HS-27A (cell line): ENCODE results near the gene C1orf159.
"Not testable (repeated sequence)": the region's sequence is repeated elsewhere in the genome, so short reads cannot be mapped to it uniquely, and the experiment has no call there.

Source experiments
- DNase-seq: peaks from one replicate; pipeline ENCODE4 v3.0.0-alpha.2; 2012; ENCODE audit warnings: low read depth, missing footprints

C1orf159 gene

GRCh38 chr1:1149416-1149815 lies 33.5 kb upstream of the C1orf159 start:
- DNase-seq, result no peak

GRCh38 chr1:1148569-1148968 lies 32.7 kb upstream of the C1orf159 start:
- no peak for DNase-seq

DNA sequence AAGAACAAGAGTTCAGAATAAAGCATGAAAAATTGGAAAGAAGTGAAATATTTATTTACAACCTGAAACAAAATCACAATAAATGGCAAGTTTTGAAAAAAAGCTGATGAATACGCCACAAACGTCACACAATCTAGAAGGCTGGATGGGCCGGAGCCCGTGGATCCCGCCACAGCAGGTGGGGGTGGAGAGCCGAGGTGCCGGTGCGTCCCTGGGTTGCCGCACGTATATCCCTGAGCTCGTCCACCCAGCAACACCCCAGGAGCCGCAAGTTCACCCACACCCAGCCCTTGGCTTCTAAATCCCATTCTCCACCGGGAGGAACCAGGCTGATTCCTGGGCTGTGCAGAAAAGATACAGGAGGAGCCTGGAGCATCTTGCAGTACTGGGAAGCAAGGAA lies 32.2 kb upstream of the C1orf159 start:
- no peak for DNase-seq

- no peak for DNase-seq
Measured at GRCh38 chr1:1146596-1146995, 30.7 kb upstream of the C1orf159 start.

DNA sequence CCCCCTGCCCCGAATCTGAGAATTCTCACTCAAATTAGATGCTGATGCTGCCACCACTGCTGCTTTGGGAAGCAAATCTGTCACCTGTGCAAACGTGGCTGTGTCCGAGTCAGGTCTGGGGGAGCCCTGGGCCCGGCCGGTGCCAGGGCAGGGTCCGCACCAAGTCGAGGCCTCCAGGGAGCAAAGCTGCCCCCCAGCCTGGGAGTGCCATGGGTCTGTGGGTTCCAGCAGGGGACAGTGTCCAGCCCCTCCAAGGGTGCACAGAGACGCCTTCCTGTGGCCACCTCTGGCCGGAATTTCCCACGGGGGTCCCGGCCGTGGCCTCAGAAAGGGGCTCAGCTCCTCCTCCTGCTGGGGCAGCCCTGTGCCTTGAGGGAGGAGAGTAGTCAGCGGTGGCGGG lies 30.1 kb upstream of the C1orf159 start:
- DNase-seq, result no peak

- no peak for DNase-seq
Measured at GRCh38 chr1:1145547-1145914, 29.6 kb upstream of the C1orf159 start.

DNA sequence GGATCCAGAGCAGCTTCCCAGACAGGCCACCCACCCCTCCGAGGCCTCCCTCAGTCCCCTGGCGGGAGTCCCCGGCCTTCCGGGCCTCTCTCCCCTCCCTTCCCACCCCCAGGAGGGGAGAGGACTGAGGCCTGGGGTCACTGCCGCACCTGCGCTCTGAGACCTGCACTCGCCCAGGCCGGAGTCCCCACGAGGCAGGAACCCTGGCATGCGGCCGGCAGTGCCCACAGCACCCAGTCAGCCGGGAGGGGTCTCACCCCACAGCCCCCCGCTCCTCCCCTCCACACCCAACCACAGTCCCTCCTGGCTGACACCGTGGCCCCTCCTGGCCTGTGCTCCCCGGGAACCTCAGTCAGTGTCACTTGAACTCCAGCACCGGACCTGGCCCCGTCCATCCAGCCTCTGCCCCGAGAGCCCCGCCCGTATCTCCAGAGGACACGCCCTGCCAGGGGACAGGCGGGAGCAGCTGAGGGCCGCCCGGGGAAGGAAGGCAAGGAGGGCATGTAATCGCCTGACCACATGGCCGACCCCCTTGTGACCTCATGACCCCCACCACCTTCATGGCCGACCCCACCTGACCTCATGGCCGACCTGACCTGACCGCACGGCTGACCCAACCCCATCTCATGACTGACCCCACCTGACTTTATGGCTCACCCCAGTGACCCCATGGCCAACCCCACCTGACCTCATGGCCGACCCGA lies 29.1 kb upstream of the C1orf159 start:
- DNase-seq, result no peak

- DNase-seq, result no peak
Measured at GRCh38 chr1:1144122-1144842, 28.4 kb upstream of the C1orf159 start.

DNA sequence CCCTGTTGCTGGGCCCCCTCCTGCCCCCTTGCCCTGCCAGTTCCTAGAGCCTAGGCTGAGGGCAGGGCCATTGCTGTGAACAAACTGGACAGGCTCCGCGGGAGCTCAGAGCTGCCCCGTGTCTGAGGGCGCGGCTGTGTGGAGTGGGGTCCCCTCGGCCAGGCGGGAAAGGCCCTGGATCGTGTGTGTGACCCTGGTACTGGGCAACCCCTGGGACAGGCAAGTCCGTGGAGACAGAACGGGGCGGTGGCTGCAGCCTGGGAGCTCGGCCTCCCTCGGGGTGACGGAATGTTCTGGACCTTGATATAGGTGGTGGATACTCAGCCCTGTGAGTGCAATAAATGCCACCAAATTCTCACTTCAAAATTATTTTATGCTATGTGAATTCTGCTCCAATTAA lies 27.7 kb upstream of the C1orf159 start:
- DNase-seq, result no peak

DNA sequence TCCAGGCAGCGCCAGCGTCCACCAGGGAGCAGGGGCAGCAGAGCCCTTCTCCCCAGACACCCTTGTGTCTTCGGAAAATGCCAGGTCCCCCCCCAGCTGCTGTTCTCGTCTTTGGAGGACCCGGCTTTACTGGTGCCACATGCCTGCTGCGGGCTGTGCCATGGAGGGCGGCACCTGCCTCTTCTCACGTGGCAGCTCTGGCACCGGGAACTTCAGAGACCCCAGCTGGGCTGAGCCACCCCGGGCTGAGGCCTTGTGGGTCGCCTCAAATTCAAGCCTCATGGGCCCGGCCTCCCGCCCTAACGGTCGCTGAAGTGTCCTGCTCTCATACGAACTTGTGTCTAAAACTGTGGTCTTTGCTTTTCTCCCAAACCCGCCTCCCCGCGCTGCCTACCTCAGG lies 27.0 kb upstream of the C1orf159 start:
- DNase-seq, result no peak

- not testable (repeated sequence) for DNase-seq
Measured at GRCh38 chr1:1142352-1142751, 26.5 kb upstream of the C1orf159 start.

- no peak for DNase-seq
Measured at GRCh38 chr1:1141911-1142250, 26.0 kb upstream of the C1orf159 start.

- no peak for DNase-seq
Measured at GRCh38 chr1:1141244-1141910, 25.5 kb upstream of the C1orf159 start.

DNA sequence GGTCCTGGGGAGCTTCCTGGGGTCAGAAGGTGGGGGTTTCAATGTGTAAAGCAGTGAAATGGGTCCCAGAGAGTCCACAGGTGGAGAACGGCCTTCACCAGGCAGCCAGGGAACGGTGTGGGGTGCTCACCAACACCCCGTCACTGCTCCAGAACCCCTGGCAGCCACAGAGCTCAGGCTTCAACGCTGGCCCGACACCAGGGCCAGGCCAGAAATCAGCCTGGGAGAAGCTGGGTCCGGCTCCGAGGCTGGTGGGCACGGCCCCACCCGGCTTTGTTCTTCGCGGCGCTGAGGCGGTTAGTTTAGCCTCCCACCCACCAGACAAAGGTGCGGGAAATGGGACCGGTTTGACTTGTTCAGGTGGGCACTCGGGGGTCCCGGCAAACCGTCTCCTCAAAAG lies 24.8 kb upstream of the C1orf159 start:
- DNase-seq, result no peak

DNA sequence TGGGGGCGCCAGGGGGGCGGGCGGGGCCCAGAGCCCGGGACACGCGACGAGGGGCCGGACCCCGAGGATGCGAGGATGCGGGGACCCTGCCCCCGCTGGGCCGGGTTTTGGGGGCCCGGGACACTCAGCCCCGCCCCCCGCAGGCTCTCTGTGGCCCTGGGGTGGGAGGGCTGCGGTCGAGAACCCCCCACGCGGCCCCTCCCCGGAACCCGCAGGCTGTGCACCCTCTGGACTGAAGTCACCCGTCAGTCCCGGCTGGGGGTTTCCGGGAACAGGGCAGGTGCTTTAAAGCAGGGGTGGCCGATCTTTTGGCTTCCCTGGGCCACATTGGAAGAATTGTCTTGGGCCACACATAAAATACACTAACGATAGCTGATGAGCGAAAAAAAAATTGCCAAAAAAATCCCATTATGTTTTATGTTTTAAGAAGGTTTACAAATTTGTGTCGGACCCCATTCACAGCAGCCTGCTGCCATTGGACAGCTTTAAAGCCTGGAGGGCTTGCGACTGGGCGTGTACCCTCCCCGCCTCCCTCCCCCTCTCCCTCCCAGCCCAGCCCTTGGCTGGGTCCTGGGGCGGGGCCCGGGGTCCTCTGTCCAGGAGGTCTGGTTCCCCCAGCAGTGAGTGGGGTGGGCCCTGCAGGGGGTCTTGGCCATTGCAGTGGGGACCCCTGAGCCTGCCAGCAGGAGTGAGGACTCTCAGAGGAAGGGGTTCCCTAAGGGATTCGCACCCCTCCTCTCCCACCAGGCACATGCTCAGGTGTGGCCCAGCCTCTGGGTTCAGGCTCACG lies 21.6 kb upstream of the C1orf159 start:
- no peak for DNase-seq

DNA sequence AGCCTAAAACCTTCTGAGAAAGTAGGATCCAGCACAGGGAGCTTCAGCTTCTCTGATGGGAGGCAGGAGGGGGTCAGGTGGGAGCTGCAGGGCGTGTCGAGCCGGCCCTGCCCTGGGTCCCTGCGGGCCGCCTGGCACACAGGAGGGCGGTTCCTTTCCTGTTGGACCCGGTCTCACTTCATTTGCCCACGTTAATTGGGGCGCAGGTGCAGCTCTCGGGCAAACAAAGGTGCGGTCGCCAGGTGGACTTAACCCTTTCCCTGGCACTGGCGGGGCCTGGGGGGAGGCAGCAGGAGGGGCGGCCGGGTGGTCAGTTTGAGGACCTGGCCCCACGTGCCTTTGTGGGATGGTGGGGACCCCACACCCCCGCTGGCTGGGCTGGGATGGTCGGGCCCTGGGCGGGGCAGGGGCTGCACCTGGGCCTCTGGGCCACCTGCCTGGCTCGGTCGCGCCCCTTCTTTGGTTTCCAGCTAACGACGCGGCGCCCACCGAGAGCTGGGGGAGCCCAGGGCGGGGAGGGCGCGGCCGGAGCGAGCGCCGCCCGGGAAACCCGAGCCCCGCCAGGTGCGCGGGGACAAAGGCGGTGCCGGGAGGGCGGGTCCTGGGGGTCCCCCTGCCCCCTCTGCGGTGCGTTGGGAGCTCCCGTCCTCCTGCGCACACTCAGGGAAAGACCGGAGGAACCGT lies 20.8 kb upstream of the C1orf159 start:
- no peak for DNase-seq

DNA sequence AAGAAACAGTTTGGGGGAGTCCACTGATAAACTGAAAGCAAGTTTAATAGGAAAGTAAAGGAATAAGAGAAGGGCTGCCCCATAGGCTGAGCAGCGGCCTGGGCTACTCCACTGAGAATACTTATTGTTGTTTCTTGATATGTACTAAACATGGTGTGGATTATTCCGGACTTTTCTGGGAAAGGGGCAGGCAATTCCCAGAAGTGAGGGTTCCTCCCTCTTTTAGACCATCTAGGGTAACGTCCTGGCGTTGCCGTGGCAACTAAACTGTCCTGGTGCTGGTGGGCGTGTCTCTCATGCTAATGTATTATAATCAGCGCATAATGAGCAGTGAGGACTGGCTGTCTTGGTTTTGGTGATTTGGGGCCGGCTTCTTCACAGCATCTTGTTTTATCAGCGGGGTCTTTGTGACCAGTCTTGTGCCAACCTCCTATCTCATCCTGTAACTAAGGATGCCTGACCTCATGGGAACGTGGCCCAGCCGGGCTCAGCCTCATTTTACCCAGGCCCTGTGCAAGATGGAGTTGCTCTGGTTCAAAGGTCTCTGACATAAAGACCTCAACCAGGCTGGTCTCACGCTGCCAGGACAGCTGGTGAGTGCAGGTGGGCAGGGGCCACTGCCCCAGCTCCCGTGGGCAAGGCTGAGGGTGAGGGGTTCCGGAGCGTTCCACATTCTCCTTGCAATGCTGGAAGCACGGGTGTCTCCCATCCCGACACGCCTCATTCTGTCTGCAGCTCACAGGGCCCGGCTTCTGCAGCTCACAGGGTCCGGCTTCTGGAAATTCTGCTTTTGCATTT lies 19.6 kb upstream of the C1orf159 start:
- no peak for DNase-seq

DNA sequence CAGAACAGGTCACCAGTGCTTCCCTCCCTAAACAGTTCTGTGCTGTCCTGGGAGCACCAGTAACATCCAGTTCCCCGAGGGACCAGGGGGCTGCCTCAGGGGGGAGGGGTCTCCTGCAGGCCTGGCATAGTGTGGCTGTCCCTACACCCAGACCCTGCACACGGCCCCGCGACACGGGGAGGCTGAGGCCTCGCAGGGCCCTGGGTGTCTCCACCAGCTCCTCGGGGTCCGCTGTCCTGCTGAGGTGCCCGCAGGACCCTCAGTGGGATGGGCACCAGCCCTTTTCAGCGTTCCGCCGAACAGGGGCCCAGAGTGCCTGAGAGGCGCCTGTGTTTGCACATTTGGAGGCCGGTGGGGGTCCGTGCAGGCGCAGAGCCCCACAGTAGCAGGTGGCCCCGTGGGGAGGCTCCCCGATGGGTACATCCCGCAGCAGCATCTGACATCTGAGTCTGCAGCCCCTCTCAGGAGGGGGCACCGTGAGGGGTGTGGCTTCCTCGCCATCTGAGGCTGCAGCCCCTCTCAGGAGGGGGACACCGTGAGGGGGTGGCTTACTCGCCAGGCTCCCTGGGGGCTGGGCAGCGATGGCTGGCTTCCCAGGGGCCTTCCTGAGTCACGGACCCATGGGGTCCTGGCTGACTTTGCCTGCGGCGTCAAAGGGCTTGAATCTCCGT lies 18.5 kb upstream of the C1orf159 start:
- no peak for DNase-seq

GRCh38 chr1:1132956-1133750 lies 17.3 kb upstream of the C1orf159 start:
- DNase-seq, result no peak
